Measurements from ENCODE around the gene TBC1D1. TPM values are rescaled to one million over a fixed set of nuclear protein-coding genes. Genes with fewer than 3 reads are reported as not detected.
A peak's percentile ranks its signal among the peaks of the same experiment; 100 is the strongest.

The TBC1D1 gene
- total RNA-seq, 2 donors from 2014 or later: 55.3 to 77.4 TPM

DNA sequence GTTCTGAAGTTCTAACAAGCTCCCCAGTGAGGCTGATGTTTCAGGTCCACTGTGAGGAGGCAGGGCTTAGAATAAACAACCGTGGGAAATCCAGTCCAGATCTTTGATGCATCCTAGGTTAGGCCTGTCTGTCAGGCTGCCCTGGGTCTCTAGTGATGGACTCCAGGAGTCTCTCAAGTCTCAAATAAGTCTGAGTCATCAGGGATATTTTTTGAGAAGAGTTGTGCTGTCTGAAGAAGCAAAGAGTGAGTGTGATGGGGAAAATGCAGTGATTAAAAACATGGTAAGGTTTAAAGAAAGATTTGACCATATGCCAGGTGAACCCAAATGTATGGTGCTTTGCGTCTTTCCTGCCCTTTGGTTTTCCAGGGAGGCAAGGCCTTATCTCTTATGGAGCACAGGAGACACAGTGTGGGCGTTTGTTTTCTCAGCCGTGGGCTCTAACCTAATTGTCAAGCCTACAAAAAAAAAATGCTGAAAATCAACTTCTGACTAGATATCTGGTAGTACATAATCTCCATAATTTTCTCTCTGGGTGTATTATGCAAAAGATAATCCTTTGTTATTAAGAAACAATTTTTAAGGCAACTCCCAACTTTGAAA, 170.0 kb downstream of the TBC1D1 start:
- TF ChIP-seq, protein P1, sequence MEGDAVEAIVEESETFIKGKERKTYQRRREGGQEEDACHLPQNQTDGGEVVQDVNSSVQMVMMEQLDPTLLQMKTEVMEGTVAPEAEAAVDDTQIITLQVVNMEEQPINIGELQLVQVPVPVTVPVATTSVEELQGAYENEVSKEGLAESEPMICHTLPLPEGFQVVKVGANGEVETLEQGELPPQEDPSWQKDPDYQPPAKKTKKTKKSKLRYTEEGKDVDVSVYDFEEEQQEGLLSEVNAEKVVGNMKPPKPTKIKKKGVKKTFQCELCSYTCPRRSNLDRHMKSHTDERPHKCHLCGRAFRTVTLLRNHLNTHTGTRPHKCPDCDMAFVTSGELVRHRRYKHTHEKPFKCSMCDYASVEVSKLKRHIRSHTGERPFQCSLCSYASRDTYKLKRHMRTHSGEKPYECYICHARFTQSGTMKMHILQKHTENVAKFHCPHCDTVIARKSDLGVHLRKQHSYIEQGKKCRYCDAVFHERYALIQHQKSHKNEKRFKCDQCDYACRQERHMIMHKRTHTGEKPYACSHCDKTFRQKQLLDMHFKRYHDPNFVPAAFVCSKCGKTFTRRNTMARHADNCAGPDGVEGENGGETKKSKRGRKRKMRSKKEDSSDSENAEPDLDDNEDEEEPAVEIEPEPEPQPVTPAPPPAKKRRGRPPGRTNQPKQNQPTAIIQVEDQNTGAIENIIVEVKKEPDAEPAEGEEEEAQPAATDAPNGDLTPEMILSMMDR (IDR thresholded peaks at IDR 0.05): no peak
- peaks cover 3% of the 10 kb centered on the region for H3K36me3 ChIP-seq
- H3K27me3 ChIP-seq: no peaks in the 10 kb centered on the region
- no peaks in the 10 kb centered on the region for H3K4me1 ChIP-seq
- H3K27ac ChIP-seq: no peak overlapping the region
- no peaks in the 10 kb centered on the region for H3K9me3 ChIP-seq
- no peak overlapping the region for H3K9ac ChIP-seq (ENCODE audit: low read depth in 2 of 2, low read length in 2 of 2)
- no peak for DNase-seq
- H3K4me3 ChIP-seq: no peak overlapping the region
- intact Hi-C loops (cut with DNase I): loop anchor here (2.0 to 10.0 kb wide), 4 partner anchors 116 to 670 kb away; no protein-coding TSS in a partner anchor

DNA sequence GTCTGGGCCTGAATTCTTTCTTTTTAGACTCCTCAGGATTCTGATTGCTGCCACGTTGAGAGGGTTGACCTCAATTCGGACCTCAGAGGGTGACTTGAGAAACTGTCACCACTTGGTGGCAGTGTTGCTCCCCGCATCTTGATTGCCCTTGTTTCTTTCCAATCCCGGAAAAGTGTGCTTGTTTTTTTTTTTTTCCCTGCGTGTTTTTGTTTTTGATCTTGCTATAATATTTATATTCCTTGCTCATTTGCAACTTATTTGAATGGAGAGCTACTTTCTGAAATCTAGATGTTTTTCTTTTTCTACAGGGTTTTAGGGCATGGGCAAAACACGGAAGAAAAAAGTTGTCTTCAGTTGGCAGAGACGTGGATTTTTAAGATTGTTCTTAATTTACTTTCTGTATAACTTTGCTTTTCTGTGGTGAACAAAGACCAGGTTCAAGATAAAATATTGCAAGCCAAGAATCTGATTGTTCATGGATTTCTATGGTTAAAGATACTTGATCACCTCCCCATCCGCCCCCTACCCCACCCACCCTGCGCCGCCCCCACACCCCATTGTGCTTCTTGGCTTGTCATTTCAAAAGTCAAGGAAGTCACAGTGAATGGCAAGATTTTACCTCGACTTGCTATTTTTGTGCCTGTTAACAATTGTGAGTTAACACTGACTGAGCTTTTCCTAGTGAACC, 171.3 kb downstream of the TBC1D1 start:
- no peaks in the 10 kb centered on the region for H3K4me1 ChIP-seq
- peak overlapping the region; percentile 38 for H3K27ac ChIP-seq
- TF ChIP-seq, protein P1 (IDR thresholded peaks at IDR 0.05): peak; percentile 83
- peak; percentile 90 for DNase-seq
- H3K4me3 ChIP-seq: no peak overlapping the region
- no peaks in the 10 kb centered on the region for H3K9me3 ChIP-seq
- H3K9ac ChIP-seq (ENCODE audit: low read depth in 2 of 2, low read length in 2 of 2): peak overlapping the region in 1 of 2 donors; percentile 64
- intact Hi-C loops (cut with DNase I): loop anchor here (5.0 to 10.0 kb wide), 3 partner anchors 115 to 613 kb away; no protein-coding TSS in a partner anchor
- H3K27me3 ChIP-seq: no peaks in the 10 kb centered on the region
- H3K36me3 ChIP-seq: peaks cover 3% of the 10 kb centered on the region

DNA sequence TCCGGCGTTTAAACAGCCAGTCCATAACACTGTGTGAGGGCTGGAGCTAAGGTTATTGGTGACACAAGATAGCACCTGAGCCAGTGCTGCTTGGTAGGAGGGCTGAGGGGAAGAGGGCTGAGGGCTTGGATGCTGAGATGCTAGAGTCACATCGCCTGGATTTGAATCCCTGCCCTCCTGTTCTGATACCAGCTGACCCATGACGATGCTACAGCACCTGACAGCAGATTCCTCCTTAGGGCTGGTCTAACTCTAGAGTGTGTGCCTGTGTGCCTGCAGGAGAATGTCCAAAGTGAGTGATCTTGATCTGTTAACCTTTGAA, 171.9 kb downstream of the TBC1D1 start:
- TF ChIP-seq, protein P1 (IDR thresholded peaks at IDR 0.05): no peak
- DNase-seq: no peak
- peak overlapping the region in 1 of 2 donors; percentile 64 for H3K9ac ChIP-seq (ENCODE audit: low read depth in 2 of 2, low read length in 2 of 2)
- H3K4me1 ChIP-seq: no peaks in the 10 kb centered on the region
- H3K4me3 ChIP-seq: no peak overlapping the region
- H3K27ac ChIP-seq: peak overlapping the region; percentile 38
- H3K36me3 ChIP-seq: peaks cover 3% of the 10 kb centered on the region
- intact Hi-C loops (cut with DNase I): loop anchor here (5.0 to 10.0 kb wide), 3 partner anchors 115 to 612 kb away; no protein-coding TSS in a partner anchor
- no peaks in the 10 kb centered on the region for H3K27me3 ChIP-seq
- H3K9me3 ChIP-seq: no peaks in the 10 kb centered on the region

DNA sequence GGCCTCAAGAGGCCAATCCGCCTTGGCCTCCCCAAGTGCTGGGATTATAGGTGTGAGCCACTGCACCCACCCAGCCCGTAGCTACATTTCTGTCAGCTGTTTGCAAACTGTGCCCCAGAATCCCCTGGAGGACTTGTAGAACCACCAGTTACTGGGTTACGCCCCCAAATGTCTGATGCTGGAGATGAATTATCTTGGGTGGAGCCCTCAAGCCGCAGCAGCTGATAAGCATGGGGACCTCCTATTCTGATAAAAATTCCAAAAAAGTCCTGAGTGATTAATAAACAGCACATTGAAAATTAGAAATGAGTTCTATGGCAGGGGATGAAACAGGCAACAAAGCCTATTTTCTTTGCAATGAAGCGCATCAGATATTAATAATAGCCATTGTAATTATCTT, 174.3 kb downstream of the TBC1D1 start:
- TF ChIP-seq, protein P1 (IDR thresholded peaks at IDR 0.05): no peak
- Histone ChIP-seq H3K9ac (ENCODE audit: low read depth in 2 of 2, low read length in 2 of 2) (no peak overlapping the region), H3K4me3 (no peak overlapping the region), H3K4me1 (peaks cover 5% of the 10 kb centered on the region), H3K27me3 (no peaks in the 10 kb centered on the region), H3K9me3 (no peaks in the 10 kb centered on the region), H3K36me3 (peaks cover 3% of the 10 kb centered on the region), H3K27ac (no peak overlapping the region)
- intact Hi-C loops (cut with DNase I): loop anchor here (10.0 kb wide), 1 partner anchor 610 kb away; no protein-coding TSS in a partner anchor
- DNase-seq: no peak

DNA sequence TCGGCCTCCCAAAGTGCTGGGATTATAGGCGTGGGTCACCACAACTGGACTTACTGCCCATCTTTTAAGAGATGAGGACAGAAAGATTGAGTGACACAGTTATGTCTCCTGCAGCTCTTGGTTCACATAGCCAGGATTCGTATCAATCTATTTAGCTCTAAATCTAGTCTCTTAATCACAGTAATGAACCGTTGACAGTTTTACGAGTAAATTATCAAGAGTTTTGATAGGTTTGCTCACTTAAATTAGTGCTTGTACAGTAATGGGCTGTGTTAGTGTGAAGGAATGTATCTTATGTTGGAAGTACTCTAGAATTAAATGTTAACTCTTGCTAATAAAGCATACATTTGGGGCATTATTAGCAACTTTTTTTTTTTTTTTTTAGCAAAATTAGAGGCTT, 175.0 kb downstream of the TBC1D1 start:
- DNase-seq: no peak

More for the DNA sequence above, 175.0 kb downstream of the TBC1D1 start:
- peaks cover 3% of the 10 kb centered on the region for H3K36me3 ChIP-seq
- H3K4me3 ChIP-seq: no peak overlapping the region
- H3K4me1 ChIP-seq: peaks cover 5% of the 10 kb centered on the region
- H3K27ac ChIP-seq: no peak overlapping the region
- no peaks in the 10 kb centered on the region for H3K9me3 ChIP-seq
- no peaks in the 10 kb centered on the region for H3K27me3 ChIP-seq
- no peak overlapping the region for H3K9ac ChIP-seq (ENCODE audit: low read depth in 2 of 2, low read length in 2 of 2)
- intact Hi-C loops (cut with DNase I): loop anchor here (10.0 kb wide), 1 partner anchor 609 kb away; no protein-coding TSS in a partner anchor
- TF ChIP-seq, protein P1 (IDR thresholded peaks at IDR 0.05): no peak
